Endothelial cell (in vitro differentiated cells): ENCODE data around the gene SLC2A9. TPM values are rescaled to one million over a fixed set of nuclear protein-coding genes. Genes with fewer than 3 reads are reported as not detected.

Experiments used
- DNase-seq: peaks from one replicate; pipeline ENCODE4 v3.0.0; 2021; ENCODE audit warnings: low spot score
- H3K27ac Mint-ChIP-seq: one replicate; pipeline ENCODE4 v1.8.0; 2021; ENCODE audit warnings: mixed read lengths, inconsistent platforms; ENCODE audit not compliant: unreplicated experiment
- H3K27me3 Mint-ChIP-seq: one replicate; pipeline ENCODE4 v1.8.0; 2021; ENCODE audit warnings: mild to moderate bottlenecking, moderate library complexity, mixed read lengths, inconsistent platforms; ENCODE audit not compliant: unreplicated experiment
- H3K36me3 Mint-ChIP-seq: one replicate; pipeline ENCODE4 v1.8.0; 2021; ENCODE audit warnings: mild to moderate bottlenecking, low read depth, mixed read lengths, inconsistent platforms; ENCODE audit not compliant: unreplicated experiment
- H3K4me1 Mint-ChIP-seq: one replicate; pipeline ENCODE4 v1.8.0; 2021; ENCODE audit warnings: mild to moderate bottlenecking, mixed read lengths, inconsistent platforms; ENCODE audit not compliant: unreplicated experiment
- H3K4me3 Mint-ChIP-seq: one replicate; pipeline ENCODE4 v1.8.0; 2021; ENCODE audit warnings: mild to moderate bottlenecking, mixed read lengths, inconsistent platforms; ENCODE audit not compliant: unreplicated experiment
- H3K9me3 Mint-ChIP-seq: one replicate; pipeline ENCODE4 v1.8.0; 2021; ENCODE audit warnings: mixed read lengths, inconsistent platforms; ENCODE audit not compliant: unreplicated experiment
- total RNA-seq: library from RNA; stranded (reverse); fragmentation: NEBNext Ultra II Directional; extraction: Animal tissue kit (Norgen Biotek cat#: 25700); gene quantifications from one replicate; pipeline ENCODE4 v1.2.1, GENCODE V29; 2021; ENCODE audit not compliant: unreplicated experiment
- TF ChIP-seq, protein P1 (sequence below): fragments of 200-600 bp; sonication (generic); IDR thresholded peaks from one replicate; pipeline ENCODE4 v1.5.0; 2021; ENCODE audit warnings: antibody characterized with exemption; ENCODE audit not compliant: unreplicated experiment

The SLC2A9 gene
- total RNA-seq, 1 donor from 2014 or later = 0.72 TPM

DNA sequence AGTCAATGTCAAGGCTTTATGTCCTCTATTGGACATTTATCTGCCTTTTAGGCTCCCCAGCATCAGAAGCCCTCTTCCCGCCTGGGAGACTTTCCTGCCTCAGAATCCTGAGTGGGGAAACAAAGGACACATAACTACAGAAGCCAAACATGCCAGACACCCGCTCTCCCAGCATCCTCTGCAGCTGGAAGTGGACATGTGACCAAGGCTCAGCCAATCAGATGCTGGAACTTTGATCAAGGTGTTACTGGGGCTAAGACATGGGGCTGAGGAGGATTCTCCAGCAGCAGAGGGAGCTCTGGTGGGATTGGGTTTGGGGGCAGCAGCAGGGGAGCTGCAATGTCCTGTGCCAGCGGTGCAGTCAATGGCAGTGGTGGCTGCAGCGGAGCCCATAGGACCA lies 19.5 kb downstream of the SLC2A9 start:
- Mint-ChIP-seq H3K4me1 (peaks cover 12% of the 10 kb centered on the region), H3K9me3 (no peaks in the 10 kb centered on the region), H3K4me3 (no peak overlapping the region), H3K27ac (no peak overlapping the region), H3K27me3 (peaks cover 3% of the 10 kb centered on the region), H3K36me3 (no peaks in the 10 kb centered on the region)
- no peak for DNase-seq
- TF ChIP-seq, protein P1, sequence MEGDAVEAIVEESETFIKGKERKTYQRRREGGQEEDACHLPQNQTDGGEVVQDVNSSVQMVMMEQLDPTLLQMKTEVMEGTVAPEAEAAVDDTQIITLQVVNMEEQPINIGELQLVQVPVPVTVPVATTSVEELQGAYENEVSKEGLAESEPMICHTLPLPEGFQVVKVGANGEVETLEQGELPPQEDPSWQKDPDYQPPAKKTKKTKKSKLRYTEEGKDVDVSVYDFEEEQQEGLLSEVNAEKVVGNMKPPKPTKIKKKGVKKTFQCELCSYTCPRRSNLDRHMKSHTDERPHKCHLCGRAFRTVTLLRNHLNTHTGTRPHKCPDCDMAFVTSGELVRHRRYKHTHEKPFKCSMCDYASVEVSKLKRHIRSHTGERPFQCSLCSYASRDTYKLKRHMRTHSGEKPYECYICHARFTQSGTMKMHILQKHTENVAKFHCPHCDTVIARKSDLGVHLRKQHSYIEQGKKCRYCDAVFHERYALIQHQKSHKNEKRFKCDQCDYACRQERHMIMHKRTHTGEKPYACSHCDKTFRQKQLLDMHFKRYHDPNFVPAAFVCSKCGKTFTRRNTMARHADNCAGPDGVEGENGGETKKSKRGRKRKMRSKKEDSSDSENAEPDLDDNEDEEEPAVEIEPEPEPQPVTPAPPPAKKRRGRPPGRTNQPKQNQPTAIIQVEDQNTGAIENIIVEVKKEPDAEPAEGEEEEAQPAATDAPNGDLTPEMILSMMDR = no peak

DNA sequence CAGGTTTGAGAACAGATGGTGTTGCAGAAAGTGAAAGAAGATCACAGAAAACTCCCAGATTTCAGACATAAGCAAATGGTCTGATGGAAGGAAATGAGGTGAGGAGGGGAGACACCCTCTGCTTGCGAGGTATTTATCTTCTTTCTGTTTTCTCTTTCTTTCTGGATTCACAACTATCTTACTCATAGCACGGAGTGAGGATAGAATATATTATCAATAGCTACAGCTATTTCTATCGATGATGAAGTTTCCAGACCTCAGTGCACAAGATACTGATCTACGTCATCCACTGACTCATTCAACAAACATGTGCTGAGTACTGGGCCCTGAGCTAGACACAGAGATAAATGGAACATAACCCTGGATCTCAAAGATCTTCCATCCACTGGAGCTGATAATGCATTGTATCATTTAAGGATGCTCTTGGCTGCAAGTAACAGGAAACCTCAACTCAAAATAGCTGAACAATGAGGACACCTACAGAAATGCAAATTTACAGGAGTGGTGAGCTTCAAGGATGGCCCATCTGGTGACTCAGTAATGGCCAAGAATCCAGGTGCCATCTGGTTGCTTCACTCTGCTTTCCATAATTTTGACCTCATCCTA lies 21.2 kb downstream of the SLC2A9 start:
- peaks cover 3% of the 10 kb centered on the region for H3K27me3 Mint-ChIP-seq
- no peak for DNase-seq
- no peak overlapping the region for H3K4me3 Mint-ChIP-seq
- H3K27ac Mint-ChIP-seq = no peak overlapping the region
- H3K4me1 Mint-ChIP-seq = peaks cover 4% of the 10 kb centered on the region
- TF ChIP-seq, protein P1 = no peak
- H3K9me3 Mint-ChIP-seq = no peaks in the 10 kb centered on the region
- no peaks in the 10 kb centered on the region for H3K36me3 Mint-ChIP-seq

GRCh38 chr4:9997886-9998285 lies 23.4 kb downstream of the SLC2A9 start:
- Mint-ChIP-seq H3K27ac (no peak overlapping the region), H3K9me3 (no peaks in the 10 kb centered on the region), H3K4me3 (no peak overlapping the region), H3K4me1 (peaks cover 2% of the 10 kb centered on the region), H3K36me3 (no peaks in the 10 kb centered on the region), H3K27me3 (peaks cover 3% of the 10 kb centered on the region)
- TF ChIP-seq, protein P1 = no peak
- DNase-seq = no peak

GRCh38 chr4:9996319-9997110 lies 24.8 kb downstream of the SLC2A9 start:
- H3K4me3 Mint-ChIP-seq = no peak overlapping the region
- no peaks in the 10 kb centered on the region for H3K36me3 Mint-ChIP-seq
- peaks cover 6% of the 10 kb centered on the region for H3K27me3 Mint-ChIP-seq
- TF ChIP-seq, protein P1 = no peak
- no peaks in the 10 kb centered on the region for H3K4me1 Mint-ChIP-seq
- DNase-seq = no peak
- H3K9me3 Mint-ChIP-seq = no peaks in the 10 kb centered on the region
- no peak overlapping the region for H3K27ac Mint-ChIP-seq

- H3K4me1 Mint-ChIP-seq = no peaks in the 10 kb centered on the region
- TF ChIP-seq, protein P1 = no peak
- no peak for DNase-seq
- H3K27ac Mint-ChIP-seq = no peak overlapping the region
- no peaks in the 10 kb centered on the region for H3K9me3 Mint-ChIP-seq
- H3K4me3 Mint-ChIP-seq = no peak overlapping the region
- H3K27me3 Mint-ChIP-seq = peaks cover 4% of the 10 kb centered on the region
- no peaks in the 10 kb centered on the region for H3K36me3 Mint-ChIP-seq
Observed at GRCh38 chr4:9994246-9994847, 26.9 kb downstream of the SLC2A9 start.
